ENCODE results near the gene MORN2.

Gene MORN2

DNA sequence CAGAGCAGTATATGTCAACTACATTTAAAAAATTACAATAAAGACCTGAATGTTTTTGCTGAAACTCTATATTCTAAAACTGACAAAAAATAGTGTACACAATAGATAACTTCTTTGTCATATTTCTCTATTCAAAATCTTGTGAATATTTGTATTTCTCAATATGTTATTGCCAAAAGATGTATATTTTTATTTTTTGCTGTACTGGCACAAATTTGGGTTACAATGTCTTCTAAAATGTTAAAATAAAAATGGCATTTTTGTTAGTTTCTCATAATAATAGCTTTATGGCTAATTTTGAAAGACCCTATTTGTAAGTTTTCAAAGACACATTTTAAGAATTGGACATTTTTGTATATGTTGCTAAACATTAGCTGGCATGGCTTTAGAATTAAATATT is 13.3 kb downstream of the MORN2 start:
- no peak for DNase-seq (ENCODE audit: low read depth in 2 of 2, low spot score in 1 of 2)

- no peak for DNase-seq (ENCODE audit: low read depth in 2 of 2, low spot score in 1 of 2)
These were observed 13.8 kb downstream of the MORN2 start, which contains the start of gene ARHGEF33 for GRCh38 chr2:38889575-38889974. Gene ARHGEF33 (plus strand): TSS chr2:38889875. CDS start chr2:38919448, 29,573 bp downstream.

- no peak for DNase-seq (ENCODE audit: low read depth in 2 of 2, low spot score in 1 of 2)
These were observed 17.0 kb downstream of the MORN2 start for GRCh38 chr2:38892819-38893218.

DNA sequence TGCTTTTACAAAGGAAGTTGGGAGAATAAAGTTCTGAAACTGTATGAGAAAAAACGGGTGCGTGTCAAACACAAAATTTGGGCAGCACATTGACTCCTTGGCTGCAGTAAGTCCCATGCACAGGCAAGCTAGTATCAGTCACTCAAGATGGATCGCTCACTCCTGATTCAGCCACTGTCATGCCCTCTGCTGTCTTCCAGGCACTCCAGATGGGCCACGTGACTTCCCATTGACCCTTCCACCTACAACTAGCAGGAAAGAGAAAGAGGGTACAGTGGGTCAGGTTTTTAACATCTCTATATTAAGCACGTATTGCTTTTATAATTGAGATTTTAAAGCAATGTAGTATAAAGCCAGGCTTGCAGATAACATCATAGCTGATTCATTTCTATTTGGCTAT is 22.5 kb downstream of the MORN2 start:
- no peak for DNase-seq (ENCODE audit: low read depth in 2 of 2, low spot score in 1 of 2)

DNA sequence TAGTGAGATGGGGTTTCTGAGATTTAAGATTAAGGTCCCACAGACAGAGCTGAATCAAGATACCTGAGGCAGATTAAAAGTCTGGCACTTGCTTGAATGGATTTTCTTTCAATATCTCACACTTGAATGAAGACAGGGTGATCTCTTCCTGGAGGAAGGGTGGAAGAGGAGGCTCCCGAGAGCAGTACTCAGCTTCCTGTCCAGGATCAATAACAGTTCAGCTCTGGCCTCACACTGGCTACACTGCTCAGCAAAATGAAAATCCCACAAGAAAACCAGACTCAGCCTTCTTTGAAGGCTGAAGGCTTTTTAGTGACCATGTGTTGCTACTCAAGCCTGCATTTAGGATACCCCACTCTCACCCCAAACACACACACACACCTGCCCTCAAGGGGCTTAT is 24.9 kb downstream of the MORN2 start:
- no peak for DNase-seq (ENCODE audit: low read depth in 2 of 2, low spot score in 1 of 2)

GRCh38 chr2:38905251-38905650 is 29.5 kb downstream of the MORN2 start:
- no peak for DNase-seq (ENCODE audit: low read depth in 2 of 2, low spot score in 1 of 2)

DNA sequence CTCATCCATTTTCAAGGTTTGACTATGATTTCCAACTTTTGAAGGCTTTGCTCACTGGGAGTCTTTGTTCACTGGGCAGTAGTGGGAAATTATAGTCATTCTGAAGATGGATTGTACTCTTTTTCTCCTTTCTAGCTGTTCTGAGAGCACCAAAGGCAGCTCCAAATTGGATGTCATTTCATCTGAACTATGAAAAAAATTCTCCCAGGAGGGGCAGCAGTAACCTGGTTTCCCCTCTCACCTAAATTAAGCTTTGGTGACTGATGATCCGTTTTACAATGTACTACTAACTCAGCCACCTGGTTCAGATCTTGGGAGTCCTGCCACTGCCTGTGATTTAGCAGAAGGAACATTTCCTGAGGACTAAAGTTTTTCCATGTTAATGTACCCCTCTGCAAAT is 31.5 kb downstream of the MORN2 start:
- DNase-seq (ENCODE audit: low read depth in 2 of 2, low spot score in 1 of 2), result no peak

GRCh38 chr2:38907743-38908562 is 32.2 kb downstream of the MORN2 start:
- no peak for DNase-seq (ENCODE audit: low read depth in 2 of 2, low spot score in 1 of 2)

DNA sequence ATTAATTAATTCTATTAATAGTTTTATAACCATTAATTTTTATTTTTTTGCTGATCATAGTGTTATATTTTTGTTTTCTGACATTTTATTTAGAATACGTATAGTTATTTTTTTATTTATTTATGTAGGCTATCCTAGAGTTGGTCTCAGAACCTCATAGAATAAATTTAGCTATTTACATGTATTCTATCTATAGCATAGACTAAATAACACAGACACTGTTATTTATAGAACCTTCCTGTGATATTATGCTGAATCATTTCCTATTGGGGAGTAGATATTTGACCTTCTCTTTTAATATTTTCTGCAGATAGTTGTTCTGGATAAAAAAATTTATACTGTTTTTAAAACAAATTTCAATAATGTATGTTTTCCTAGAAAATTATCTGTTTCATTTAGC is 34.1 kb downstream of the MORN2 start:
- DNase-seq (ENCODE audit: low read depth in 2 of 2, low spot score in 1 of 2), result no peak

- DNase-seq (ENCODE audit: low read depth in 2 of 2, low spot score in 1 of 2), result no peak
These were observed 35.4 kb downstream of the MORN2 start for GRCh38 chr2:38911191-38911590.

- DNase-seq (ENCODE audit: low read depth in 2 of 2, low spot score in 1 of 2), result no peak
These were observed 36.8 kb downstream of the MORN2 start for GRCh38 chr2:38912619-38913018.

- DNase-seq (ENCODE audit: low read depth in 2 of 2, low spot score in 1 of 2), result no peak
These were observed 46.6 kb downstream of the MORN2 start for GRCh38 chr2:38922389-38922788.

GRCh38 chr2:38922902-38923301 is 47.1 kb downstream of the MORN2 start:
- no peak for DNase-seq (ENCODE audit: low read depth in 2 of 2, low spot score in 1 of 2)

DNA sequence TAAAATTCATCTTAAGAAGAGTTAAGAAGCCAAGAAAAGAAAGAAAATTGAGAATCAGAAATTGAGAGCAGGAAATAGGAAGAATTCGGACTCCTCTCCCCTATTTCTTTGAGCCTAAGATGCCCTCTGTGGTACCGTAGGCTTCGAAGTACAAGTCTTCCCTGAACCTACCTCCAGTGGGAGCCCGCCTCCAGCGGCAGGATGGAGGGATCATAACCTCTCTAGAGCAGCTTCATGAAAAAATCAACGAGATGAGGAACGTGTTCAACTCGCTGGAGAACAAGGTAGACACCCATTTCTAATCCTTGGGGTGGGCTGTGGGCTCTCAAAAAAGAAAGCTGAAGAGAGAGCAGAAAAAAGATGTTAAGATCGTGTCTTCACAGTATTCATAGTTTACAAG is 50.2 kb downstream of the MORN2 start:
- no peak for DNase-seq (ENCODE audit: low read depth in 2 of 2, low spot score in 1 of 2)

GRCh38 chr2:38930600-38930999 is 54.8 kb downstream of the MORN2 start:
- DNase-seq (ENCODE audit: low read depth in 2 of 2, low spot score in 1 of 2), result no peak
